HG03060 (cell line): ENCODE data around the gene PEX14.
"Not testable (repeated sequence)": the region's sequence is repeated elsewhere in the genome, so short reads cannot be mapped to it uniquely, and the experiment has no call there.

ENCODE experiments used
- ATAC-seq: cut with Tn5 transposase; IDR thresholded peaks from one replicate; pipeline ENCODE4 v1.9.1; 2021; ENCODE audit warnings: low read depth, moderate number of reproducible peaks; ENCODE audit not compliant: unreplicated experiment

Gene PEX14

DNA sequence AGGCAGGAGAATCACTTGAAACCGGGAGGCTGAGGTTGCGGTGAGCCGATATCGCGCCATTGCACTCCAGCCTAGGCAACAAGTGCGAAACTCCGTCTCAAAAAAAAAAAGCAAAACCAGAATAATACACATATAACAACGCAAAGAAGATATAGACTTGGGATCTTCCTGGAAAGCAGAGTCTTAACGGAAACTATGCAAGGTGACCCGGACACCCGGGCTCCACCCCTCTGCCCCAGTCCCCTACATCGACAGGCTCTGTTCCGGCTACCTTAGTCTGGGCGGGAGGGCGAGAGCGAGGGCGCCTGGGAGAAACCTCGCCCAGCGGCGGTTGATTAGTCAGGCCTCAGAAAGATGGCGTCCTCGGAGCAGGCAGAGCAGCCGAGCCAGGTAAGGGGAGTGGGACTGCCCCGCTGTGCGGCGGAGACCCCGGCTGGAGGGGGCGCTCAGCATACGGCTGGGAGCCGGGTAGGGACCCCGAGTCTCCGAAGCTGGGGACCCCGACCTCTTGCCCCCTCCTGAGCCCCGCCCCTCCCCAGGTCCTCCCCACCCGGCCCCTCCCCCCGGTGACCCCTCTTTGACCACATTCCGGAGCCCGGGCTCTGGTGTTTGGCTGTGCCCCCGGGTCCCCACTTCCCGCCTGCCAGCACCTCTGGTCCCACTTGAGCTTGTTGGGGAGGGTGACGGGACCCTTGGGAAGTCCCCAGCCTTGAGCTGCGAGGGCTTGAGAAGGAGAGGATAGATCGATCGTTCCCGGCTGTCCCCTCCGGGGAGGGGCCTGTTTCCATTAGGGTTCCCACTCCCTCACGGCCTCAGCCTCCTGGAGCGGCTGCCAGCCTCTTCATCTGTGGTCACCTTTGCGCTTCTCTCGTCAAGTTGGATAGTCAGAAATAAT is at the start of gene PEX14:
Gene PEX14, plus strand, starts transcription at position 338 of the 895 bp plus-strand sequence. Its CDS starts 17 bp downstream, at position 355.
- ATAC-seq: no peak

- not testable (repeated sequence) for ATAC-seq
Measured at GRCh38 chr1:10425826-10426534, 48.8 kb upstream of the PEX14 start.

DNA sequence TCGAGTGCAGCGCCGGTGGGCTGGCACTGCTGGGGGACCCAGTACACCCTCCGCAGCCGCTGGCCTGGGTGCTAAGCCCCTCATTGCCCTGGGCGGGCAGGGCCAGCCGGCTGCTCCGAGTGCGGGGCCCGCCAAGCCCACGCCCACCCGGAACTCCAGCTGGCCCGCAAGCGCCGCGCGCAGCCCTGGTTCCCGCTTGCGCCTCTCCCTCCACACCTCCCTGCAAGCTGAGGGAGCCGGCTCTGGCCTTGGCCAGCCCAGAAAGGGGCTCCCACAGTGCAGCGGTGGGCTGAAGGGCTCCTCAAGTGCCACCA is 48.3 kb upstream of the PEX14 start:
- not testable (repeated sequence) for ATAC-seq

GRCh38 chr1:10428984-10429383 is 45.8 kb upstream of the PEX14 start:
- no peak for ATAC-seq

- ATAC-seq: no peak
Measured at GRCh38 chr1:10429868-10430215, 44.9 kb upstream of the PEX14 start.

GRCh38 chr1:10430216-10431069 is 44.3 kb upstream of the PEX14 start, which contains the start of gene CENPS:
Gene CENPS (plus strand): TSS chr1:10430433. CDS start chr1:10430518, 85 bp downstream.
- no peak for ATAC-seq

DNA sequence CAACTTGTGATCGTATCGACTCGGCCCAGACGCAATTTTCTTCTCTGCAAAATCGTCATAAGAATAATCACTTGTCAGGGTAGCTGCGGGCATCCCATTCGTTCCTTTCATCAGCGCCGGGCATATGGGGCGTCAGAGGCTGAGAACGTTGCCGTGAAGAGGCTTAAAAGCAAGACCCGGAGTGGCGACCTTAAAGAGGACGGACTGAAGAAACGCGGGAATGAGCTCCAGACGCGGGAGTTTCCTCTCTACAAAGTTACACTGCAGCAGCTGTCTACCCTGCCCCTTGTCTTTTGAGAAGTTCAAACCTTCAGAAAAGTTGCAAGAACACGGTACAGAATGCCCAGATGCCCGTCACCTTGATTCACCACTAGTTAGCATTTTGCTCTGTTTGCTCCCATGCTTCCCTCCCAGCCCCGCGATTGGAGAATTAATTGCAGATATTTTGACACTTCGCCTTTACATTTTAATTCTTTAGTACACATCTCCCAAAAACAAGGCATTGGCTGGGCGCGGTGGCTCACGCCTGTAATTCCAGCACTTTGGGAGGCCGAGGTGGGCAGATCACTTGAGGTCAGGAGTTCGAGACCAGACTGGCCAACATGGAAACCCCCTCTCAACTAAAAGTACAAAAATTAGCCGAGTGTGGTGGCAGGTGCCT is 43.5 kb upstream of the PEX14 start:
- no peak for ATAC-seq

DNA sequence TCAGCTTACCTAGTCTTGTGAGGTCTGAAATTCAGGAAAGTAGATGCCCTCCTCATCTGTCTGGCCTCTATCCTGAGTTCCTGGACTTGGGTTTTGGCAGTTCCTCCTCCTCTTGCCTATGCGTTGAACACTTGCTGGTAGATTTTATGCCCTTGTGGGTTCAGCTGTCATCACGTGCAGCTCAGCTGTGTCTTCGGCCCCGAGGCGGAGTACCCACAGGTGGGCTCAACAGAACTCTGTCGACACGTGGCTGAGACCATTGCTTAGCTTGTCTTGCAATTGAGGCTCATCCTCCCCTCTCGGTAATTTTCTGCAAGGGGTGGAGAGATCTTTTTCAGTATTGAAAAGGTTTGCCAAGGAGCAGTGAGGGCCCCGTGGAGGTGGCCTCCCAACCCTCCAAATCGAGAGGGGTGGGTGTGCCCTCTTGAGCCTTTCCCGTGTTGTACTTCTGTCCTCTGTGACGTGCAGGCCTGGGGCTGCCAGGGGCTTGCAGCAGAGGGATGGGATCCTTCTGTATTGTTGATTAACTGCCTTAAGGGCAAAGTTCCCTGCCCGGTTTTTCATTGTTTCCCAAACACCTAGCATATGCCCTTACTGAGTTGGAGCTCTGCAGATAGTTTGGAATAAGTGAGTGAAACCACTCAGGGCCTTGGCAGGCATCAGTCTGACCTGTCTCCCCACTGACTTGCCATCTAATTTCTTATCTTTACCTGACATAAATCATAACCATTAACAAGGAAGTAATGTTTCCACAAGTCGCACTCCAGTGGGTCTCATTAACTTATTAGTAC is 41.6 kb upstream of the PEX14 start:
- ATAC-seq: no peak

- no peak for ATAC-seq
Measured at GRCh38 chr1:10433790-10434189, 41.0 kb upstream of the PEX14 start.

GRCh38 chr1:10434590-10434989 is 40.2 kb upstream of the PEX14 start:
- ATAC-seq: no peak

GRCh38 chr1:10437052-10437451 is 37.7 kb upstream of the PEX14 start:
- no peak for ATAC-seq

DNA sequence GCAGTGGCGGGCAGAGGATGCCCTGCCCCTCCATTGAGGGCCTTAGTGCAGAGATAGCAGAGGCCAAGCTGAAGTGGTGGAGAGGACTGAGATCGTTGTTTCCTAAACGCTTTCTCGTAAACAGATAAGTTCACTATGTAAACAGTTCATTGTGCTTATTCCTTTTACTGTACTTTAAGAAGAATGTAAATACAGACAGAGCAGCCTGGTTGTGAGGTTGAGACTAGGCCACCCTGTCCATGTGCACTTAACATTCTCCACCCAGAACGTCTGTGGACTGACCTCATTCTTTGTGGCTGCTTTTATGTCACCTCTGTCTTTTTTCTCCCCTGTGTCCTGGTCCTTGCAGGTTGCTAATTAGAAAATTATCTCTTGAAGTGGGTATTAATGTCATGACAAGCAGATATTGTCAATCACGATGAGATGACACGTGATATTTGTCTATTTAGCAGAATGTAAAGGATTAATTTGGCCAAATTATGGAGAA is 36.0 kb upstream of the PEX14 start:
- no peak for ATAC-seq

- ATAC-seq: no peak
Measured at GRCh38 chr1:10440305-10440704, 34.4 kb upstream of the PEX14 start.

DNA sequence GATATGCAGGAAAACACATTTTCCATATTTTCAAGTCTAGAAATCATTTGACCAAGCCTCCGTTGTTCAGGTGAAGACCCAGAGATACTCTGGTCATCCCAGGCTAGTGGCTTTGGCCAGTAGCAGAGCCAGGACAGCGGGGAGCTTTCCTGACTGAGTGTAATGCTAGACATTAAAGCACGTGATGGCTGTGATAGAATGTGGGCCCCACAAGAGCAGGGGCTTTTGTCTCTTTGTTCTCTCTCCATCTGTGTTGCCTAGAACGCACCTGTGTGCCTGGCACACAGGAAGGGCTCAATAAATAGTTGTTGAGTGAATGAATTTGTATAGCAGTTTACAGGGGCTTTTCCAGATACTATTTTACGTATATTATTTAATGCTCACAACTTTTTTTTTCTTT is 34.0 kb upstream of the PEX14 start:
- ATAC-seq: no peak

DNA sequence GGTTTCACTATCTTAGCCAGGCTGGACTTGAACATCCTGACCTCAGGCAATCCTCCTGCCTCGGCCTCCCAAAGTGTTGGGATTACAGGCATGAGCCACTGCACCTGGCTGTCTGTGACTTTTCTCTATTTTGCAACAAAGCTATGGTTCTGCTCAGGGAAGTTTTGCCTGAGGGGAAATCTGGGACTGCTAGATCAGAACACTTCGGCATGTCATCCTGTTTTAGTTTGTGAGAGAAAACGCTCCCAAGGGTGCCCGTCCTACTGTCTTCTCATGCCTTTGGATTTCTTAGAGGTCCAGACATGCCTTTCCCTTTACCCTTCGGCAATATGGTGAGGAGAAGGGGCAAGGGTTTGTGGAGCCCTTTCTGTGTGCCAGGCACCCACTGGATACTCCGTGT is 30.5 kb upstream of the PEX14 start:
- ATAC-seq: no peak

DNA sequence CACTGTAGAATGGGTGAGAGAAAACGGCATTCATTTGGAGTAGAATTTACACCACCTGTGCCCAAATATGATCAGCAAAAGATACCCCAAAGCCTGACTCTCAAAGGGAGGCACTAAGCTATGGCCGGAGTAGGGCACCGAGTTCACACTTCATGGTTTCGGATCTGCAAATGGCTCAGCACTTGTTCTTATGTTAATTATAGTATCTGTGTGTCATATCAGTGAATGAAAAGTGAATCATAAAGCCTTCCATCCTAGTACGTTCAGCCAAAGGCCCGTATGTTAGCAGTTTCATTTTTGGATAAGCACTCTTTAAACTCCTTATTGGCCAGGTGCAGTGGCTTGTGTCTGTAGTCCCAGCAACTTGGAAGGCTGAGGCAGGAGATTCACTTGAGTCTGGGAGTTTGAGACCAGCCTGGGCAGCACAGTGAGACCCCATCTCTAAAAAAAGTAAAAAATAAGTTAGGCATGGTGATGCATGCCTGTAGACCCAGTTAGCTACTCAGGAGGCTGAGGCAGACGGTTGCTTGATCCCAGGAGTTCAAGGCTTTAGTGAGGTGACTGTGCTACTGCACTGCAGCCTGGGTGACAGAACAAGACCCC is 29.9 kb upstream of the PEX14 start:
- no peak for ATAC-seq

DNA sequence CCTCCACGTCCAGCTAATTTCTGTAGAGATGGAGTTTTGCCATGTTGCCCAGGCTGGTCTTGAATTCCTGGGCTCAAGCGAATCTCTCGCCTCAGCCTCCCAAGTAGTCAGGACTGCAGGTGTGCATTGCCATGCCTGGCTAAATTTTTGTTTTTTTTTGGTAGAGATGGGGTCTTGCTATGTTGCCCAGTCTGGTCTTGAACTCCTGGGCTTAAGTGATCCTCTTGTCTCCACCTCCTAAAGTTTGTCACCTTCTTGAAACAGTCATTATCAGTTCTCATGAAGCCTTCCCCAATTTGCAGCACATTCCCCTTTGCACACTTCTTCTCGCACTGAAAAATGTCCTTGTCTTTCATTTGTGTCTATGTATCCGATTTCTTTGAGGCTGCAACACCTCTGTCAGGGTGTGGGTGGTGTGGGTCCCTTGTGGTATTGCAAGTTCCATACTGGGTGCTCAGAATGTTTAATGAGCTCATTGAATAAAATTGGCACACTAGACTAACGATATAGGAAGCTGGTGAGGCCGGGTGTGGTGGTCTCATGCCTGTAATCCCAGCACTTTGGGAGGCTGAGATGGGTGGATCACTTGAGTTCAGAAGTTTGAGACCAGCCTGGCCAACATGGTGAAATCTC is 27.8 kb upstream of the PEX14 start:
- no peak for ATAC-seq

DNA sequence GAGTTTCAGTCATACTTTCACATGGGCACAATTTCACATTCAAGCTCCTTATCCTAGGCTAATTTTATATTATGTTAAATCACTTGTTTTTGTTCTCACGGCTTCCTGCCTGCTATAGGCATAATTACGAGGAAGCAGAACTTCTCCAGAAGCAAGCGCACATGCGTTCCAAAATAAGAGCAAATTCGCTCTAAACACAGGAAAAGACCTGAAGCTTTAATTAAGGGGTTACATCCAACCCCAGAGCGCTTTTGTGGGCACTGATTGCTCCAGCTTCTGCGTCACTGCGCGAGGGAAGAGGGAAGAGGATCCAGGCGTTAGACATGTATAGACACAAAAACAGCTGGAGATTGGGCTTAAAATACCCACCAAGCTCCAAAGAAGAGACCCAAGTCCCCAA is 25.0 kb upstream of the PEX14 start, which contains the start of gene CORT:
Gene CORT, plus strand, starts transcription at position 281 of the 400 bp plus-strand sequence. CDS start 193 bp downstream, outside the sequence.
- no peak for ATAC-seq
